Esophagus squamous epithelium (tissue), 5 donors: ENCODE results near the gene LENG9. TPM values are rescaled to one million over a fixed set of nuclear protein-coding genes. Genes with fewer than 3 reads are reported as not detected.
"Not testable (repeated sequence)": the region's sequence is repeated elsewhere in the genome, so short reads cannot be mapped to it uniquely, and the experiment has no call there.

Experiments
- DNase-seq: peaks from one replicate; lab custom pipeline; 2025; lab: John Stamatoyannopoulos, UW
- H3K27ac ChIP-seq, 4 donors: fragments of 200-600 bp; sonication (generic); one replicate each; pipeline ENCODE4 v1.5.1; 2016 to 2019; ENCODE audit warnings: mild to moderate bottlenecking in 1 of 4
- H3K27me3 ChIP-seq, 4 donors: fragments of 200-600 bp; sonication (generic); 1 replicate in 3 of 4; 2 replicates in 1 of 4; pipeline versions ENCODE4 v1.5.1 to v1.6.0; 2017 to 2021; ENCODE audit warnings: antibody characterized with exemption in 1 of 4
- H3K36me3 ChIP-seq, 3 donors: fragments of 200-600 bp; sonication (generic); one replicate each; pipeline ENCODE4 v1.5.1; 2016 to 2019
- H3K4me1 ChIP-seq, 3 donors: fragments of 200-600 bp; sonication (generic); one replicate each; pipeline ENCODE4 v1.5.1; 2017 to 2019
- H3K4me3 ChIP-seq, 4 donors: fragments of 200-600 bp; sonication (generic); 1 replicate in 3 of 4; 2 replicates in 1 of 4; pipeline ENCODE4 v1.5.1; 2016 to 2019; ENCODE audit warnings: mild to moderate bottlenecking in 2 of 4, moderate library complexity in 1 of 4
- H3K9me3 ChIP-seq, 3 donors: fragments of 200-600 bp; sonication (generic); one replicate each; pipeline ENCODE4 v1.5.1; 2016 to 2019
- POLR2A ChIP-seq, 4 donors: fragments of 450-650 bp; IDR thresholded peaks; one replicate each; pipeline ENCODE4 v1.6.1; 2017; ENCODE audit warnings: antibody characterized with exemption in 4 of 4, mild to moderate bottlenecking in 4 of 4, moderate library complexity in 3 of 4
- WGBS, 2 donors: methylation state at CpG; one replicate each; pipeline ENCODE4 v1.1.5; 2018; 5-methylcytosine and 5-hydroxymethylcytosine counted together
- intact Hi-C: fragments of 100-400 bp; cut with DNase I; formaldehyde crosslinking; loops from one replicate; pipeline ENCODE4 v1.15.0; 2022
- total RNA-seq, 4 donors: library from RNA; depleted of rRNA; stranded (reverse); fragments of >200 nt; gene quantifications; one replicate each; pipeline ENCODE4 v1.1.0, GENCODE V29; 2016
- TF ChIP-seq, protein P1 (sequence below), 6 experiments: fragments of 450-650 bp in 4 of 6; fragments of 200-600 bp in 2 of 6; sonication (generic) in 2 of 6; IDR thresholded peaks; one replicate each; pipeline ENCODE4 v1.5.1; 2016 to 2019; ENCODE audit warnings: antibody characterized with exemption in 6 of 6, mild to moderate bottlenecking in 4 of 6, moderate library complexity in 4 of 6
- donor health status: DM: yes; HTN: yes; CAD: no.

The LENG9 gene
- total RNA-seq, 4 donors from 2014 or later = 8.1 to 13.1 (median 10.1) TPM

DNA sequence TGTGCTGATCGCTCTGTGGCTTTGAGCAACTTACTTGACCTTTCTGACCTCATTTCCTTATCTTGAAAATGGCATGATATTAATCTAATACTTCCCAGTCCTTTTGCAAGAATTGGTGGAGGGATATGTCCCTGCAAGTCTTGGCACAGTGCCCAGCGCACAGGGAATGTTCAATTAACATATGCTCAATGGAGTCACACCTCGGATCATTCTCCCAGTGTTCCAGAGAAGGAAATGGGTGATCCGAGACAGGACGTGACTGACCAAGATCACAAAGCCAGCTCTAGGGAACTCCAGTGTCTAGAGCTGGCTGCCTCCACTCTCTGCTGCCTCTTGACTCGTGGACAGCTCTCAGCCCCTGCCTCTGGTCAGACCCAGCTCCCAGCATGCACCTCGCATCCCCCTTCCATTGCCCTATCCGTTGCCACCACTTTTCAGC, 5.9 kb upstream of the LENG9 start:
- TF ChIP-seq, protein P1, sequence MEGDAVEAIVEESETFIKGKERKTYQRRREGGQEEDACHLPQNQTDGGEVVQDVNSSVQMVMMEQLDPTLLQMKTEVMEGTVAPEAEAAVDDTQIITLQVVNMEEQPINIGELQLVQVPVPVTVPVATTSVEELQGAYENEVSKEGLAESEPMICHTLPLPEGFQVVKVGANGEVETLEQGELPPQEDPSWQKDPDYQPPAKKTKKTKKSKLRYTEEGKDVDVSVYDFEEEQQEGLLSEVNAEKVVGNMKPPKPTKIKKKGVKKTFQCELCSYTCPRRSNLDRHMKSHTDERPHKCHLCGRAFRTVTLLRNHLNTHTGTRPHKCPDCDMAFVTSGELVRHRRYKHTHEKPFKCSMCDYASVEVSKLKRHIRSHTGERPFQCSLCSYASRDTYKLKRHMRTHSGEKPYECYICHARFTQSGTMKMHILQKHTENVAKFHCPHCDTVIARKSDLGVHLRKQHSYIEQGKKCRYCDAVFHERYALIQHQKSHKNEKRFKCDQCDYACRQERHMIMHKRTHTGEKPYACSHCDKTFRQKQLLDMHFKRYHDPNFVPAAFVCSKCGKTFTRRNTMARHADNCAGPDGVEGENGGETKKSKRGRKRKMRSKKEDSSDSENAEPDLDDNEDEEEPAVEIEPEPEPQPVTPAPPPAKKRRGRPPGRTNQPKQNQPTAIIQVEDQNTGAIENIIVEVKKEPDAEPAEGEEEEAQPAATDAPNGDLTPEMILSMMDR (IDR thresholded peaks at IDR 0.05) = no peak
- TF ChIP-seq POLR2A (IDR thresholded peaks at IDR 0.05) = no peak
- peaks cover 0 to 32% (median 0%) of the 10 kb centered on the region in 4 donors for H3K27me3 ChIP-seq
- DNase-seq = no peak
- H3K4me3 ChIP-seq = no peak overlapping the region
- no peaks in the 10 kb centered on the region for H3K36me3 ChIP-seq
- peaks cover 18 to 59% (median 26%) of the 10 kb centered on the region in 3 donors for H3K4me1 ChIP-seq
- peak overlapping the region; percentile 46 to 88 (median 75) for H3K27ac ChIP-seq
- WGBS, 2 donors = 38 to 47% methylated on average over 8 of the region's 8 CpGs
- no peaks in the 10 kb centered on the region for H3K9me3 ChIP-seq
- intact Hi-C loops = no loop called here

DNA sequence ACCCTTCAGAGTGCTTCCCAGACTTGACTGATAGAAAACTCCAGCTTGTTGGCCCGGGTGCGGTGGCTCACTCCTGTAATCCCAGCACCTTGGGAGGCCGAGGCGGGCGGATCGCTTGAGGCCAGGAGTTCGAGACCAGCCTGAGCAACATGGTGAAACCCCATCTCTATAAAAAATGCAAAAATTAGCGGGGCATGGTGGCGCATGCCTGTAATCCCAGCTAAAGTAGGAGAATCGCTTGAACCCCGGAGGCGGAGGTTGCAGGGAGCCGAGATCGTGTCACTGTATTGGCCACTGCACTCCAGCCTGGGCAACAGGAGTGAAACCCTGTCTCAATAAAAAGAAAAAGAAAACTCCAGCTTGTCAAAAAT, 2.5 kb upstream of the LENG9 start:
- Histone ChIP-seq H3K27me3 (peaks cover 0 to 20% (median 0%) of the 10 kb centered on the region in 4 donors), H3K36me3 (peaks cover 3 to 12% (median 4%) of the 10 kb centered on the region in 3 donors), H3K27ac (peak overlapping the region in 2 of 4 donors; percentile 99 to 100), H3K4me1 (peaks cover 27 to 70% (median 34%) of the 10 kb centered on the region in 3 donors)
- 80 to 82% methylated on average over 8 of the region's 14 CpGs for WGBS, 2 donors
- H3K9me3 ChIP-seq, DNase-seq, intact Hi-C loops, H3K4me3 ChIP-seq: not testable (repeated sequence)

GRCh38 chr19:54465426-54466109, 2.0 kb upstream of the LENG9 start:
- H3K27me3 ChIP-seq = peaks cover 0 to 15% (median 0%) of the 10 kb centered on the region in 4 donors
- TF ChIP-seq, protein P1 (IDR thresholded peaks at IDR 0.05) = no peak
- TF ChIP-seq POLR2A (IDR thresholded peaks at IDR 0.05) = no peak
- H3K4me1 ChIP-seq = peaks cover 28 to 70% (median 30%) of the 10 kb centered on the region in 3 donors
- no peak for DNase-seq
- 89 to 91% methylated on average over 22 to 28 of the region's 49 CpGs for WGBS, 2 donors
- peak overlapping the region; percentile 6 to 100 (median 100) for H3K27ac ChIP-seq
- intact Hi-C loops = no loop called here
- peak overlapping the region in 3 of 4 donors; percentile 61 to 84 (median 76) for H3K4me3 ChIP-seq
- peaks cover 8 to 18% (median 10%) of the 10 kb centered on the region in 3 donors for H3K36me3 ChIP-seq
- no peaks in the 10 kb centered on the region for H3K9me3 ChIP-seq

DNA sequence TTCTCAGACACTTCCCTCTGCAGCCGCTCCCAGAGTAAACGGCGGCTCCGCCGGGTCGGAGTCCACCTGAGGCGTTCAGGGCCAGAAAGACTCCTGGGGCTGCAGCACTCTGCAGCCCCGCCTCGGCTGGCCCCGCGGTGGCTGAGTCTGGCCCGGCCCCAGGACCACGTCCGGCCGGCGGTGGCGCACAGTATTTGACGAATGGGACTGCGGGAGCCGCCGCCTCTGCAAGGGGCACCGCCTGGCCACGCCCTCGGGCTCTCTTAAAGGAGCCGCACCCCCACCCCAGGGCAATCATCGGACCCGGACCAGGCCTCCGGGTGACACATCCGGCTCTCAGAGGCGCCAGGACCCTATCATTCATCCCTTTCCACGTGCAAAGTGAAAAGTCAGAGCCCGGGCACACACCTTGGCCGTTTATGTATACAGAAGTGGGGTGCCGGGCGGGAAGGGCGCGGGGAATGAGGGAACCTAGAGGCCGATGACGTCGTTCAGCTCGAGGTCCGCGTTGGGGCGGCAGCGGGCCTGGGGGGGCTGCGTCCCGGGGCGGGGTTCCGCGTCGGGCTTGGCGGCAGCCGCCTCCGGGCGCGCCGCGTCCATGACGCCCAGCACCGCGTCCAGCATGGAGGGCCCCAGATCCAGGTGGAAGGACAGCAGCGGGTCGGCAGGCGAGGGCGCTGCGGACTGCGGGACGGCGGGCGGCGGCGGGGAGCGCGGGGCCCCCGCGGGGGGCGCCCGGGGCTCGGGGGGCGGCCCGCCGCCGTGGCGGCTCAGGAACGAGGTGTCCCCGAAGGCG, 1.2 kb upstream of the LENG9 start:
- peak overlapping the region; percentile 95 to 100 (median 100) for H3K27ac ChIP-seq
- intact Hi-C loops = no loop called here
- peak; percentile 77 for DNase-seq
- H3K4me3 ChIP-seq = peak overlapping the region; percentile 56 to 84 (median 68)
- peaks cover 0 to 8% (median 0%) of the 10 kb centered on the region in 4 donors for H3K27me3 ChIP-seq
- TF ChIP-seq, protein P1 (IDR thresholded peaks at IDR 0.05) = peak in 3 of 6 experiments; percentile 18 to 22 (median 20)
- peak in 2 of 4 donors; percentile 11 to 64 for TF ChIP-seq POLR2A (IDR thresholded peaks at IDR 0.05)
- peaks cover 11 to 25% (median 14%) of the 10 kb centered on the region in 3 donors for H3K36me3 ChIP-seq
- no peaks in the 10 kb centered on the region for H3K9me3 ChIP-seq
- peaks cover 23 to 70% (median 28%) of the 10 kb centered on the region in 3 donors for H3K4me1 ChIP-seq
- 0% methylated on average over 7 of the region's 87 CpGs; no CpG with 5 or more reads in 1 of the 2 donors for WGBS, 2 donors

GRCh38 chr19:54464044-54464629, 559 bp upstream of the LENG9 start:
- H3K27ac ChIP-seq = peak overlapping the region; percentile 95 to 100 (median 100)
- DNase-seq = peak; percentile 100
- H3K4me3 ChIP-seq = peak overlapping the region; percentile 56 to 84 (median 68)
- peaks cover 16 to 70% (median 27%) of the 10 kb centered on the region in 3 donors for H3K4me1 ChIP-seq
- intact Hi-C loops = no loop called here
- WGBS, 2 donors = 0 to 1% methylated on average over 18 to 22 of the region's 26 CpGs
- TF ChIP-seq, protein P1 (IDR thresholded peaks at IDR 0.05) = no peak
- TF ChIP-seq POLR2A (IDR thresholded peaks at IDR 0.05) = no peak
- peaks cover 0 to under 1% (median 0%) of the 10 kb centered on the region in 4 donors for H3K27me3 ChIP-seq
- H3K36me3 ChIP-seq = peaks cover 11 to 32% (median 19%) of the 10 kb centered on the region in 3 donors
- H3K9me3 ChIP-seq = no peaks in the 10 kb centered on the region
